Prostate gland (tissue), 2 donors: ENCODE results near the gene ADGRL3.

Source experiments
- POLR2A ChIP-seq: fragments of 450-650 bp; IDR thresholded peaks from one replicate; pipeline ENCODE4 v1.6.1; 2016; ENCODE audit warnings: antibody characterized with exemption, mild to moderate bottlenecking
- TF ChIP-seq, protein P1 (sequence below), 4 experiments: fragments of 200-600 bp in 2 of 4; fragments of 450-650 bp in 2 of 4; sonication (generic) in 2 of 4; IDR thresholded peaks; 1 replicate in 3 of 4; 2 replicates in 1 of 4; pipeline ENCODE4 v1.5.1; 2016 to 2019; ENCODE audit warnings: antibody characterized with exemption in 4 of 4, mild to moderate bottlenecking in 2 of 4, moderate library complexity in 2 of 4

DNA sequence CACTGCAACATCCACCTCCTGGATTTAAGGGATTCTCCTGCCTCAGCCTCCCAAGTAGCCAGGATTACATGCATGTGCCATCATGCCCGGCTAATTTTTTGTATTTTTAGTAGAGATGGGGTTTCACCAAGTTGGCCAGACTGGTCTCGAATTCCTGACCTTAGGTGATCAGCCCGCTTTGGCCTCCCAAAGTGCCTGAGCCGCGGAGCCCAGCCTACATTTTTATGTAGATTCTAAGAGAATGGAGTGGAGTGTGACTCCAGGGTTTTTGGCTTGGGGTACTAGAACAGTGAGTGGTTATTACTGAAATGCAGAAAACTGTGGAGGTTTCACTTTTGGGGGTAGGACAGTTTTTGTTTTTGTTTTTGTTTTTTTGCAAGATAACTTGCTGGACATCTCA is 806.0 kb downstream of the ADGRL3 start:
- TF ChIP-seq, protein P1, sequence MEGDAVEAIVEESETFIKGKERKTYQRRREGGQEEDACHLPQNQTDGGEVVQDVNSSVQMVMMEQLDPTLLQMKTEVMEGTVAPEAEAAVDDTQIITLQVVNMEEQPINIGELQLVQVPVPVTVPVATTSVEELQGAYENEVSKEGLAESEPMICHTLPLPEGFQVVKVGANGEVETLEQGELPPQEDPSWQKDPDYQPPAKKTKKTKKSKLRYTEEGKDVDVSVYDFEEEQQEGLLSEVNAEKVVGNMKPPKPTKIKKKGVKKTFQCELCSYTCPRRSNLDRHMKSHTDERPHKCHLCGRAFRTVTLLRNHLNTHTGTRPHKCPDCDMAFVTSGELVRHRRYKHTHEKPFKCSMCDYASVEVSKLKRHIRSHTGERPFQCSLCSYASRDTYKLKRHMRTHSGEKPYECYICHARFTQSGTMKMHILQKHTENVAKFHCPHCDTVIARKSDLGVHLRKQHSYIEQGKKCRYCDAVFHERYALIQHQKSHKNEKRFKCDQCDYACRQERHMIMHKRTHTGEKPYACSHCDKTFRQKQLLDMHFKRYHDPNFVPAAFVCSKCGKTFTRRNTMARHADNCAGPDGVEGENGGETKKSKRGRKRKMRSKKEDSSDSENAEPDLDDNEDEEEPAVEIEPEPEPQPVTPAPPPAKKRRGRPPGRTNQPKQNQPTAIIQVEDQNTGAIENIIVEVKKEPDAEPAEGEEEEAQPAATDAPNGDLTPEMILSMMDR (IDR thresholded peaks at IDR 0.05): no peak
- no peak for TF ChIP-seq POLR2A
